ENCODE results near the gene PTPN14.

Gene PTPN14

DNA sequence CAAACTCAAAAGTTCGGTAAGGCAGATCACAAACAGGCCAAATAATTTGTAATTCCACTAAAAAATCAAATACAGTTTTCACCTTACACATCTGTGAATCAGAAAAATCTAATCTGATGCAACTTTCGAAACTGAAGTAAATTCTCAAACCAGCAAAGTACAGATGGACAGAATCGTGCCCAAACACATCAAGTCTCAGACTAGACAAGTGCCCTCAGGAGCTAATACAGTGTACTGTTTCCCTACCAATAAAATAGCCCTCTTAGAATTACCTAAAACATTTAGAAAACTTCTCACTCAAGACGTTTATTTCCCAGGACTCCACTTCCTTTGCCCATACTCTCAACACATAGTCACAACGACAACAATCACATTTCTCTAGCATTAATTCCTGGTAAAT, 136.3 kb downstream of the PTPN14 start:
- no peaks in the 10 kb centered on the region for H3K27me3 Mint-ChIP-seq (ENCODE audit: low read depth)
- H3K4me1 Mint-ChIP-seq, result peaks cover 3% of the 10 kb centered on the region
- peaks cover 16% of the 10 kb centered on the region for H3K36me3 Mint-ChIP-seq (ENCODE audit: low read depth)
- no peak overlapping the region for H3K4me3 Mint-ChIP-seq
- H3K27ac Mint-ChIP-seq, result no peak overlapping the region
- H3K9me3 Mint-ChIP-seq, result peaks cover 5% of the 10 kb centered on the region
- TF ChIP-seq, protein P1, sequence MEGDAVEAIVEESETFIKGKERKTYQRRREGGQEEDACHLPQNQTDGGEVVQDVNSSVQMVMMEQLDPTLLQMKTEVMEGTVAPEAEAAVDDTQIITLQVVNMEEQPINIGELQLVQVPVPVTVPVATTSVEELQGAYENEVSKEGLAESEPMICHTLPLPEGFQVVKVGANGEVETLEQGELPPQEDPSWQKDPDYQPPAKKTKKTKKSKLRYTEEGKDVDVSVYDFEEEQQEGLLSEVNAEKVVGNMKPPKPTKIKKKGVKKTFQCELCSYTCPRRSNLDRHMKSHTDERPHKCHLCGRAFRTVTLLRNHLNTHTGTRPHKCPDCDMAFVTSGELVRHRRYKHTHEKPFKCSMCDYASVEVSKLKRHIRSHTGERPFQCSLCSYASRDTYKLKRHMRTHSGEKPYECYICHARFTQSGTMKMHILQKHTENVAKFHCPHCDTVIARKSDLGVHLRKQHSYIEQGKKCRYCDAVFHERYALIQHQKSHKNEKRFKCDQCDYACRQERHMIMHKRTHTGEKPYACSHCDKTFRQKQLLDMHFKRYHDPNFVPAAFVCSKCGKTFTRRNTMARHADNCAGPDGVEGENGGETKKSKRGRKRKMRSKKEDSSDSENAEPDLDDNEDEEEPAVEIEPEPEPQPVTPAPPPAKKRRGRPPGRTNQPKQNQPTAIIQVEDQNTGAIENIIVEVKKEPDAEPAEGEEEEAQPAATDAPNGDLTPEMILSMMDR (IDR thresholded peaks at IDR 0.05; ENCODE audit: unreplicated experiment in 3 of 3), result no peak

- H3K27me3 Mint-ChIP-seq (ENCODE audit: low read depth), result no peaks in the 10 kb centered on the region
- H3K4me3 Mint-ChIP-seq, result no peak overlapping the region
These were observed 136.7 kb downstream of the PTPN14 start for GRCh38 chr1:214414691-214415090.

GRCh38 chr1:214413315-214413714, 138.1 kb downstream of the PTPN14 start:
- H3K36me3 Mint-ChIP-seq (ENCODE audit: low read depth), result peaks cover 16% of the 10 kb centered on the region
- H3K27me3 Mint-ChIP-seq (ENCODE audit: low read depth), result no peaks in the 10 kb centered on the region
- no peak overlapping the region for H3K4me3 Mint-ChIP-seq
- peaks cover 5% of the 10 kb centered on the region for H3K9me3 Mint-ChIP-seq
- peaks cover 3% of the 10 kb centered on the region for H3K4me1 Mint-ChIP-seq
- TF ChIP-seq, protein P1 (IDR thresholded peaks at IDR 0.05; ENCODE audit: unreplicated experiment in 3 of 3), result no peak
- no peak overlapping the region for H3K27ac Mint-ChIP-seq

More at GRCh38 chr1:214414691-214415090, 136.7 kb downstream of the PTPN14 start:
- Mint-ChIP-seq H3K27ac (no peak overlapping the region), H3K9me3 (peaks cover 5% of the 10 kb centered on the region), H3K4me1 (peaks cover 3% of the 10 kb centered on the region), H3K36me3 (ENCODE audit: low read depth) (peaks cover 16% of the 10 kb centered on the region)
- TF ChIP-seq, protein P1 (IDR thresholded peaks at IDR 0.05; ENCODE audit: unreplicated experiment in 3 of 3), result no peak

GRCh38 chr1:214404571-214405213, 146.7 kb downstream of the PTPN14 start:
- TF ChIP-seq, protein P1 (IDR thresholded peaks at IDR 0.05; ENCODE audit: unreplicated experiment in 3 of 3), result no peak
- H3K36me3 Mint-ChIP-seq (ENCODE audit: low read depth), result peaks cover 39% of the 10 kb centered on the region
- no peaks in the 10 kb centered on the region for H3K27me3 Mint-ChIP-seq (ENCODE audit: low read depth)
- H3K27ac Mint-ChIP-seq, result peak overlapping the region in 1 of 3 experiments; percentile 39
- no peaks in the 10 kb centered on the region for H3K9me3 Mint-ChIP-seq
- H3K4me3 Mint-ChIP-seq, result no peak overlapping the region
- H3K4me1 Mint-ChIP-seq, result no peaks in the 10 kb centered on the region

DNA sequence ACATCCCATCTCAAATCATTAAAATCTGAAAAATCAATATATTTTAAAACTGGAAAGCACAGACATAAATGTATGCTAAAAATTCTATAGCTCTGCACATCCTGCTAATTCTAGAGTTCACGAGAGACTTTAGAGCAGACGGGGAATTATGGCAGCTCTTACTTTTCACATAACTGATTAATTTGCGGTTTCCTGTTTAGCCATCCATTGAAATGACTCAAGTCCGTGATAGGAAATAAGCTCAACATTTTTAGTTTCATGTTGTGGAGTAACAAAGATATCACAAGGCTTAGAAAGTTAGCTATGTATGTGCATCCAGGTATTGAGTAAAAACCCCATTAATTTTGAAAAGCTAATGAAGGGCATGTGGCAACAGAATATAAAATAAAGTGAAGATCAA, 147.2 kb downstream of the PTPN14 start:
- TF ChIP-seq, protein P1 (IDR thresholded peaks at IDR 0.05; ENCODE audit: unreplicated experiment in 3 of 3), result no peak

GRCh38 chr1:214403431-214403830, 148.0 kb downstream of the PTPN14 start:
- no peak overlapping the region for H3K27ac Mint-ChIP-seq

More for the DNA sequence above, 147.2 kb downstream of the PTPN14 start:
- no peaks in the 10 kb centered on the region for H3K27me3 Mint-ChIP-seq (ENCODE audit: low read depth)
- H3K9me3 Mint-ChIP-seq, result no peaks in the 10 kb centered on the region
- peak overlapping the region in 1 of 3 experiments; percentile 39 for H3K27ac Mint-ChIP-seq
- no peaks in the 10 kb centered on the region for H3K4me1 Mint-ChIP-seq
- H3K36me3 Mint-ChIP-seq (ENCODE audit: low read depth), result peaks cover 44% of the 10 kb centered on the region
- H3K4me3 Mint-ChIP-seq, result no peak overlapping the region

More at GRCh38 chr1:214403431-214403830, 148.0 kb downstream of the PTPN14 start:
- Mint-ChIP-seq H3K4me1 (no peaks in the 10 kb centered on the region), H3K4me3 (no peak overlapping the region), H3K36me3 (ENCODE audit: low read depth) (peaks cover 48% of the 10 kb centered on the region), H3K9me3 (no peaks in the 10 kb centered on the region), H3K27me3 (ENCODE audit: low read depth) (no peaks in the 10 kb centered on the region)
- TF ChIP-seq, protein P1 (IDR thresholded peaks at IDR 0.05; ENCODE audit: unreplicated experiment in 3 of 3), result no peak

Measured in nephron (organoid).